HG03139 (cell line): Measurements from ENCODE around the gene ANO6.

Source experiments
- ATAC-seq: cut with Tn5 transposase; IDR thresholded peaks from one replicate; pipeline ENCODE4 v1.9.1; 2021; ENCODE audit not compliant: unreplicated experiment

The ANO6 gene

DNA sequence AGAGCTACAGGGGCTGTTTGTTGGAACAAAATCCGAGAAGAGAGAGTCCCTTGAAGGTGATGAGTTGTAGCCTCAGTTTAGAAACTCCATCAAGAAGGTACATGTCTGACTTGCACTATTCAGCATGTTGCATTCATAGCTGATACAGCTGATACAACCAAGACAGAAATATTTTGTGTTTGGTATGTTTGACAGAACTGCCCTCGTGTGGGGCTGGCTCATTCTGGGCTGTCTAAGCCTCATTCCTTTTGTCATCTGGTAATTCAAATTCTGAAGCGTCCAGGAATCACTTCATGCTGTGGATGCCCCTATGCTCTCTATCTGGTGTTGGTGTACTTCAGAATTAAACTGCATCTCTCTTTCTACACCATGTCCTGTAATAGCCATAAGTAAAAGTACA lies 126.3 kb downstream of the ANO6 start:
- ATAC-seq = no peak

DNA sequence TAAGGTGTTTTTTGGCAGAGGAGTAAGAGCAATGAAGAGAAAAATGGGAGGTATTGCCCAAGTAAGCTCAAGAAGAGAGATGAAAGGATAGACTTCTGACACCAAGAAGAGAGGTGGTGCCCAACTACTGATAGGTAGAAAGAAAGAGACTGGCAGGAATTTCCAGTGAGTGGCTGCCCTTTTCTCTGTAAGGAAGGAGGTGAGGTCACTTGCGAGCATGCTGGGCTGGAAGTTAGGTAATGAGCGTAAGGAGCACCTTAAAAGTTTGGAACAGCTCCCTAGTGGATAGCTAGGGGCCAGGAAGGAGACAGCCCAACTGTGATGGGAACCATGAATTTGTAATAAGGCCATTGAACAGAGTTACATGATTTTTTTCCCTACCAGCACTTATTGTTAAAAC lies 127.0 kb downstream of the ANO6 start:
- no peak for ATAC-seq

DNA sequence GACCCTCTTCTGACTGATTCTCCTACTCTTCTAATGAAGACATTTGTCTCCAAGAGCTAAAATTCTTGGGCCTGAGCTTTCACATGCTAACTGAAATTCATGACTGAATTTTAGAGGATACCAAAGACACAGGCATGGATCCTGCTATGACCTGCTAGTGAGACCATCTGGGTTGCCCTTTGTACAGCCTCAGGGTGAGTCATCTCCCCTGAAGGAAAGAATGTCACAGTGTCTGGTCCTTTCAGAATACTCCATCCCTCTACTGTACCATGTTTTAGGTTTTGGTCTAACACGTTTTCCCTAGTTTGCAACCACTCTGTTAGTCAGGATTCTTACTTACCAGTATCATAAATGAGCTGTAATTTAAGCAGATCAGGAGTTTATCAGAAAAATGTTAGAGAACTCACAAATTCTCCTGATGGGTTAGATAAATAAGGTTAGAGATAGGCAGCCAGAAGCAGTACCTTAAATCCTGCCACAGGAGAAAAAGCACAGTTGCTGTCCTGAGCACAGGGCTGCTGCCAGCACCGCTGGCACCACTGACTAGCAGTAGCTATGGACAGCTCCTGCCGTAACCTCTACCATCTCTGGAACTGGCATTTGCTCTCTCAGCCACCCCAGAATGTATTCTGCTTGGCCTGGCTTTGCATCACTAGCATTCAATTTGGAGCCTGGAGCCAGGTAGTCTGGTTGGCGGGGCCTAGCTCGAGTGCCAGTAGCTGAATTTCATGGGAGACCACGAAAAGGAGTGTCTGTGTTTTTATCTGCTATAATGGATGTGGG lies 127.6 kb downstream of the ANO6 start:
- ATAC-seq = no peak

- no peak for ATAC-seq
These were observed 132.4 kb downstream of the ANO6 start for GRCh38 chr12:45348311-45348710.

- no peak for ATAC-seq
These were observed 133.1 kb downstream of the ANO6 start for GRCh38 chr12:45348986-45349385.

- no peak for ATAC-seq
These were observed 134.0 kb downstream of the ANO6 start for GRCh38 chr12:45349916-45350315.

- no peak for ATAC-seq
These were observed 135.0 kb downstream of the ANO6 start for GRCh38 chr12:45350861-45351260.

GRCh38 chr12:45351921-45352670 lies 136.2 kb downstream of the ANO6 start:
- ATAC-seq = no peak

GRCh38 chr12:45353944-45354343 lies 138.0 kb downstream of the ANO6 start:
- ATAC-seq = no peak

DNA sequence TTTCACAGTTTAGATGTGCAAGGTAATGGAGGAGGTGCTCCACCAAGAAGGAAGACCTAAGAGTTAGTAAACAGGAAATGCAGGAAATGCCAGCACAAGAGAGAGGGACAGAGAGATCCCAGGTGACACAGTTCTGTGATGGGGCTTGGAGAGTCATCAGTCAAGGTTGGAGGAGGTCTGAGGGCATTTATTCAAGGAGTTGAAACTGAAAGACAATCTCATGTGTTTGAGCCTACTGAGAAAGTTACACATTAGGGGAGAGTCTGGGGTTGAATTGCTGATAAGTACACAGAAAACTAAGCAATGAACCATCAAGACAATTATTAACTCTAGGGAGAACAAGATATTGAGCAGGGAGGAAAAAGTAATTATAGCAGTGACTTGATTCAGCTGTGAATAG lies 138.5 kb downstream of the ANO6 start:
- ATAC-seq = peak; percentile 95

- ATAC-seq = no peak
These were observed 139.8 kb downstream of the ANO6 start for GRCh38 chr12:45355730-45356129.

GRCh38 chr12:45356822-45357538 lies 141.1 kb downstream of the ANO6 start:
- ATAC-seq = no peak

GRCh38 chr12:45357539-45358417 lies 141.9 kb downstream of the ANO6 start:
- no peak for ATAC-seq

GRCh38 chr12:45362291-45362690 lies 146.4 kb downstream of the ANO6 start:
- ATAC-seq = no peak

GRCh38 chr12:45363903-45364302 lies 148.0 kb downstream of the ANO6 start:
- ATAC-seq = no peak

DNA sequence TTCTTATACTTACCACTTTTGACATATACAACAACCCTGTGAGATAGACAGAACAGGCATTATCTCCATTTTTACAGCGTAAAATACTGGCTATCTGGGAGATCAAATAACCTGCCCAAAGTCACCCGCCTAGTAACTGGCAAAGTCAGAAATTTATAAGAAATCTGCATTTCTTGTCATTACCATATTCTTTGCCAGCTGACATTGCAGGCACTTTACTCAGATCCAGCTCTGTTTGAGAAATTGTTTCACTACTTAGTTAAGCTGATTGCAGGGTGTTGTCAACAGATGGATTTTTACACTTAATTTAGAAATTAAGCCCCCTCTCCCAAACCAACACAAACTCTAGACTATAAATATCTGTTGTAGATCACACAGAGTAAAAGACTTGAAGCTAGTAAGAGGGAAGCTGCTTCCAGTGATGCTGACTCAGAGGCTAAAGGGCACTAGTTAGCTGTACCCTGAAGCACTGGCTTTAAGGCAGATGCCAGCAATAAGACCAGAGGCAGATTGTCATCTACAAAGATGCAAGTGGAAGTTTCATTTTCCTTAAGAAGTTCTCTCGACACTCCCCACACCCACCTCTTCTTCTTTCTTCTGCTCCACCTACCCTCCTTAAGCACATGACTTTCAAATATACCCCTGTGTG lies 153.1 kb downstream of the ANO6 start:
- no peak for ATAC-seq

DNA sequence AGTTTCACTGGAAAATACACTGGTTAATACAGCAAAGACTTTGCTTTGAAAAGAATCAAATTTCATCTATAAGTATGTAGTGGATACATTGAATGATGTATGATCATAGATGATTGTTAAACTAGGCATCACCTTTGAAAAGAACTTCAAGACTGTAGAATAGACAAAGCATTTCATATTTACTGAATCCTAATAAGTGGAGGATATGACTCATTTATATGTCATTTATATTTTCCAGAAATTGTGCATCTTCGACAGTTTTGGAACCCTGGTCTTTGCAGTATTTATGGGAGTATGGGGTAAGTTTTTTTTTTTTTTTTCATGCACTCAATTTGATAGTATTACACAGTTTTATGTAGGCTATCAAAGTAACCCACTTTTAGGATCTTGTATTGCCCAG lies 161.9 kb downstream of the ANO6 start:
- ATAC-seq = no peak

- ATAC-seq = no peak
These were observed 163.4 kb downstream of the ANO6 start for GRCh38 chr12:45379261-45379660.

DNA sequence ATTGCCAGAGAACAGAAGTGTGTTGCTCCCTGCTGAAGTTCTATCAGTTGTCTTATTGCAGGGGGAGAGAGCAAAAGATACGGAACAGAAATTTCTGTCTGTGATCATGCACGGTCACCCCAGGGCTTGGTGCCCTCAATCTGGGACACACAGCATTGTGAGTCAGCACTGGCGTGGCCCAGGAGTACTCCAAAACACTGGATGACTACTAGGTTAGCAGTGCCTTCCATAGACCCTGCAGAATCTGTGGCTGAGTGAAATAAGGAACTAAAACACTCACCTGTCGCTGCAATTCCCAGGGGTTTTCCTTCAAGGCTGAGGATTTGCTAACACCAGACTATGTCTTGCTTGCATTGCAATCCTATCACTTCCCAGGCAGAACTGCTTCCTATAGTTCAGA lies 165.5 kb downstream of the ANO6 start:
- no peak for ATAC-seq

DNA sequence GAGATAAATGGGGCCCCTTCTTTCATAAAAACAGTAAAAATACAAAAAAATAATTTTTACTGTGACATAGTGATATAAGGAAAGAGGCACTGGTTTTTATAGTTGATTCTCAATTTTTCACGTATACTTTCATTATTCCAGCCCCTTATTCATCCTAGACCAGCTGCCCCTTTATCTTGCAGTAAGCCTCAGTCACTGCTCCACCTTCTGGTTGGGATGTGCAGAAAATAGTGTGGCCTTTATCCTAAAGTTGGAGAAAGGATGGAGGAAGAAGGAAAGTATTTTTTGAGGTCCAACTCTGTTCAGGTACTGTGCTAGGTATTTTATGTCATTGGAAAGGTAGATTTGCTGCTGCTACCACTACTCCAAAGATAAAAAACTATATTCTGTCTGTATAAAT lies 172.7 kb downstream of the ANO6 start:
- ATAC-seq = no peak
